Esophagus squamous epithelium (tissue), 5 donors: ENCODE data around the gene MCM3AP. TPM values are rescaled to one million over a fixed set of nuclear protein-coding genes. Genes with fewer than 3 reads are reported as not detected.

Experiments
- DNase-seq: peaks from one replicate; lab custom pipeline; 2025; lab: John Stamatoyannopoulos, UW
- H3K27ac ChIP-seq, 4 donors: fragments of 200-600 bp; sonication (generic); one replicate each; pipeline ENCODE4 v1.5.1; 2016 to 2019; ENCODE audit warnings: mild to moderate bottlenecking in 1 of 4
- H3K27me3 ChIP-seq, 4 donors: fragments of 200-600 bp; sonication (generic); 1 replicate in 3 of 4; 2 replicates in 1 of 4; pipeline versions ENCODE4 v1.5.1 to v1.6.0; 2017 to 2021; ENCODE audit warnings: antibody characterized with exemption in 1 of 4
- H3K36me3 ChIP-seq, 3 donors: fragments of 200-600 bp; sonication (generic); one replicate each; pipeline ENCODE4 v1.5.1; 2016 to 2019
- H3K4me1 ChIP-seq, 3 donors: fragments of 200-600 bp; sonication (generic); one replicate each; pipeline ENCODE4 v1.5.1; 2017 to 2019
- H3K4me3 ChIP-seq, 4 donors: fragments of 200-600 bp; sonication (generic); 1 replicate in 3 of 4; 2 replicates in 1 of 4; pipeline ENCODE4 v1.5.1; 2016 to 2019; ENCODE audit warnings: mild to moderate bottlenecking in 2 of 4, moderate library complexity in 1 of 4
- H3K9me3 ChIP-seq, 3 donors: fragments of 200-600 bp; sonication (generic); one replicate each; pipeline ENCODE4 v1.5.1; 2016 to 2019
- CTCF ChIP-seq, 6 experiments: fragments of 450-650 bp in 4 of 6; fragments of 200-600 bp in 2 of 6; sonication (generic) in 2 of 6; IDR thresholded peaks; one replicate each; pipeline ENCODE4 v1.5.1; 2016 to 2019; ENCODE audit warnings: antibody characterized with exemption in 6 of 6, mild to moderate bottlenecking in 4 of 6, moderate library complexity in 4 of 6
- POLR2A ChIP-seq, 4 donors: fragments of 450-650 bp; IDR thresholded peaks; one replicate each; pipeline ENCODE4 v1.6.1; 2017; ENCODE audit warnings: antibody characterized with exemption in 4 of 4, mild to moderate bottlenecking in 4 of 4, moderate library complexity in 3 of 4
- WGBS, 2 donors: methylation state at CpG; one replicate each; pipeline ENCODE4 v1.1.5; 2018; 5-methylcytosine and 5-hydroxymethylcytosine counted together
- intact Hi-C: fragments of 100-400 bp; cut with DNase I; formaldehyde crosslinking; loops from one replicate; pipeline ENCODE4 v1.15.0; 2022
- total RNA-seq, 4 donors: library from RNA; depleted of rRNA; stranded (reverse); fragments of >200 nt; gene quantifications; one replicate each; pipeline ENCODE4 v1.1.0, GENCODE V29; 2016
- donor health status: DM: yes; HTN: yes; CAD: no.

The MCM3AP gene
- total RNA-seq, 4 donors from 2014 or later = 31.3 to 72.7 (median 63.2) TPM

- no peaks in the 10 kb centered on the region for H3K9me3 ChIP-seq
- 90% methylated on average over 7 of the region's 20 CpGs; no CpG with 5 or more reads in 1 of the 2 donors for WGBS, 2 donors
- TF ChIP-seq POLR2A (IDR thresholded peaks at IDR 0.05) (no peak), CTCF (IDR thresholded peaks at IDR 0.05) (no peak)
- intact Hi-C loops = no loop called here
- peaks cover 24 to 100% (median 49%) of the 10 kb centered on the region in 3 donors for H3K36me3 ChIP-seq
- H3K27ac ChIP-seq = no peak overlapping the region
- no peaks in the 10 kb centered on the region for H3K27me3 ChIP-seq
- no peak overlapping the region for H3K4me3 ChIP-seq
- no peaks in the 10 kb centered on the region for H3K4me1 ChIP-seq
- DNase-seq = no peak
Measured at GRCh38 chr21:46215436-46216131, 69.8 kb downstream of the MCM3AP start.

GRCh38 chr21:46214478-46215340 lies 70.7 kb downstream of the MCM3AP start:
- Histone ChIP-seq H3K9me3 (no peaks in the 10 kb centered on the region), H3K4me3 (no peak overlapping the region), H3K27ac (no peak overlapping the region), H3K27me3 (no peaks in the 10 kb centered on the region), H3K4me1 (no peaks in the 10 kb centered on the region), H3K36me3 (peaks cover 26 to 100% (median 47%) of the 10 kb centered on the region in 3 donors)
- DNase-seq = no peak
- TF ChIP-seq CTCF (IDR thresholded peaks at IDR 0.05) = no peak
- no peak for TF ChIP-seq POLR2A (IDR thresholded peaks at IDR 0.05)
- 87 to 92% methylated on average over 7 to 9 of the region's 27 CpGs for WGBS, 2 donors
- intact Hi-C loops = no loop called here

GRCh38 chr21:46213620-46214286 lies 71.7 kb downstream of the MCM3AP start:
- H3K36me3 ChIP-seq = peaks cover 34 to 100% (median 47%) of the 10 kb centered on the region in 3 donors
- H3K9me3 ChIP-seq = no peaks in the 10 kb centered on the region
- H3K27ac ChIP-seq = no peak overlapping the region
- 94 to 100% methylated on average over 1 to 2 of the region's 15 CpGs for WGBS, 2 donors
- H3K27me3 ChIP-seq = no peaks in the 10 kb centered on the region
- no peak overlapping the region for H3K4me3 ChIP-seq
- intact Hi-C loops = no loop called here
- no peaks in the 10 kb centered on the region for H3K4me1 ChIP-seq
- TF ChIP-seq POLR2A (IDR thresholded peaks at IDR 0.05) (no peak), CTCF (IDR thresholded peaks at IDR 0.05) (no peak)
- no peak for DNase-seq

- H3K9me3 ChIP-seq = no peaks in the 10 kb centered on the region
- no peak for DNase-seq
- no peaks in the 10 kb centered on the region for H3K4me1 ChIP-seq
- H3K27me3 ChIP-seq = no peaks in the 10 kb centered on the region
- TF ChIP-seq POLR2A (IDR thresholded peaks at IDR 0.05) (no peak), CTCF (IDR thresholded peaks at IDR 0.05) (no peak)
- 84 to 87% methylated on average over 9 to 13 of the region's 18 CpGs for WGBS, 2 donors
- H3K4me3 ChIP-seq = no peak overlapping the region
- intact Hi-C loops = no loop called here
- H3K36me3 ChIP-seq = peaks cover 42 to 100% (median 47%) of the 10 kb centered on the region in 3 donors
- H3K27ac ChIP-seq = no peak overlapping the region
Measured at GRCh38 chr21:46212721-46213484, 72.5 kb downstream of the MCM3AP start.
